DMS153 treated with DMSO at 0.1 percent for 48 hours (cell line): ENCODE data around the gene MVB12B.

Source experiments
- DNase-seq: peaks from one replicate; lab custom pipeline; 2025; ENCODE audit not compliant: unreplicated experiment; lab: John Stamatoyannopoulos, UW

The MVB12B gene

DNA sequence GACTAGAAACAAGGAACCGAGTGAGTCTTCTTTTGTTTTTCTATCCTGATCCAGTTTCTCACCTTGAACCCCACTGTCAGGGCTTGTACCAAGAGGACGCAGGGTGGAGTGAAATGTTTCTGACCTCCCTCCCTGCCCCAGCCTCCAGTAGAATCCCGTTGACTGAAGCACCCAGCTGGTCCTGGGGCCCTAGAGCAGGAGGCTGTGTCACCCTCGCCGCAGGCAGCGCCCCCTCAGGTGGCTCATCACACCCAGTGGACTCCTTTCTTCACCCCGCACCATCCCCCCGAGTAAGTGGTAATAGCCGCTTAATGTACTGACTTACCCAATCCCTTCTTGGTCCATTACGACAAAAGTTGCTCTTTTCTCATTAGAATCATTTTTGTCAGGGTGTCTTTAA, 53.8 kb downstream of the MVB12B start:
- DNase-seq: no peak

DNA sequence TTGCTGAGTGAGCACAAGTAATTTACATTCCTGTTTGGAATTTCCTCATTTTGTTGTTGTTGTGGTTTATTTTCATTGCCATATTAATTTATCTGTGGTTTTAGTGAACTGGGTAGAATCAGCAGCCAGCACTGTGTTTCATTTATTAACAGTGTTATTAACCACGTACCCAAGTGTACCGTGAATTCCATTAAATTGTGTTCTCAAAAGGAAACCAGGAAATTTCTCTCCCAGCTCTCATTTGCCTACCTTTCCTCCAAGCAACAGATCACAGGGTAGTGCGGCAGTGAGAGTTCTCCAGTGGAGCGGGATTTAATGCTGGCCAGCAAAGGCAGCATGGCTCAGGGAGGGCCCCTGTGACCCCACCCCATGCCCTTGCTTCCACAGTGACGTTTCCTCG, 54.6 kb downstream of the MVB12B start:
- no peak for DNase-seq

- DNase-seq: no peak
Observed at GRCh38 chr9:126383406-126384046, 56.9 kb downstream of the MVB12B start.

DNA sequence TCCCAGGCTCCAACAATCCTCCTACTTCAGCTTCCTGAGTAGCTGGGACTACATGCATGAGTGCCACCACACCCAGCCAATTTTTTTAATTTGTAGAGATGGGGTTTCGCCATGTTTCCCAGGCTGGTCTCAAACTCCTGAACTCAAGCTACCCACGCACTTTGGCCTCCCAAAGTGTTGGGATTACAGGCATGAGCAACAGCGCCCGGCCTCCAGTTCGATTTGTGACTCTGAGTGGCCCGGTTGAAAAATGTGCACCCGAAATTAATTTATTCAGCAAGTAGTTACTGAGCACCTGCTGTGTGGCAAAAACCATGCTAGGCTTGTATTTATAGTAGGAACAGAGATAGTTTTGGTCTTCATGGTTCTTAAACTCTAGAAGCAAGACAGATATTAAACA, 58.3 kb downstream of the MVB12B start:
- DNase-seq: no peak

DNA sequence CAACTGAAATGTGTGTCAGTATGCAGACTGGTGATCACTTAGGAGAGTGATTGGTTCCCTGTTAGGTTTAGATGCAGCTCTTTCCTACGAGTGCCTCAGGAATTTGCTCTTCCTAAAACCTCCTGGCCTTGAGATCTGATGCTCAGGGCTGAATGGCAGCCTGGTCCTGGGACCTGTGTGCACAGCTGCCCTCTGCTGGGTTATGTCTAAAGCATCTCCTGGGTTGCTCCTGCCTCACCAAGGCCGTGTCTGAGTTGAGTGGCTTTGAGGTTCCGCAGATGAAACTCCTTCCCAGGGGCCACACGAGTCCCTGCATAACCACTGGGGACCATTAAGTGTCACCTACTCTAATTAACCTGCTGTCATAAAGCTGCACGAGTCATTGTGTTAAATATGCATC, 59.5 kb downstream of the MVB12B start:
- no peak for DNase-seq

DNA sequence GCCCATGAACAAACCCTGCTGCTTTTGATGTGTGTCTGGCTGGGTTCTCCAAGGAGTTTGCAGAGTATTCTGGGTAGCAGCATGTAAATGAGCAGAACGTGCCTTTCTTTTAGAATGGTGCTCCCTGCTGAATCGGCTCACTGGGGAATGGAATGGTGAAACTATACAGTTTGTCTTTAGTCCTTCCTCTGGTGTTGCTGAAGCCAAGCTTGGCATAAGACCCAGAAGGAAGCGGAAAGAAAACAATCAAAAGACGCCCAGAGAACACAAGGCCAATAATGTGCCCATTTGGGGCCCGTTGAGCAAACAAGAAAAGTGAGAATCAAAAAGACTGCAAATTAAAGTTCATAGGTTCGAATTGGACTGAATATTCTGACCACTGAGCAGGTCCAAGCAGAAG, 60.1 kb downstream of the MVB12B start:
- DNase-seq: no peak

- no peak for DNase-seq
Observed at GRCh38 chr9:126388964-126389708, 62.5 kb downstream of the MVB12B start.

- no peak for DNase-seq
Observed at GRCh38 chr9:126389992-126390391, 63.4 kb downstream of the MVB12B start.

- DNase-seq: no peak
Observed at GRCh38 chr9:126390923-126391322, 64.3 kb downstream of the MVB12B start.

DNA sequence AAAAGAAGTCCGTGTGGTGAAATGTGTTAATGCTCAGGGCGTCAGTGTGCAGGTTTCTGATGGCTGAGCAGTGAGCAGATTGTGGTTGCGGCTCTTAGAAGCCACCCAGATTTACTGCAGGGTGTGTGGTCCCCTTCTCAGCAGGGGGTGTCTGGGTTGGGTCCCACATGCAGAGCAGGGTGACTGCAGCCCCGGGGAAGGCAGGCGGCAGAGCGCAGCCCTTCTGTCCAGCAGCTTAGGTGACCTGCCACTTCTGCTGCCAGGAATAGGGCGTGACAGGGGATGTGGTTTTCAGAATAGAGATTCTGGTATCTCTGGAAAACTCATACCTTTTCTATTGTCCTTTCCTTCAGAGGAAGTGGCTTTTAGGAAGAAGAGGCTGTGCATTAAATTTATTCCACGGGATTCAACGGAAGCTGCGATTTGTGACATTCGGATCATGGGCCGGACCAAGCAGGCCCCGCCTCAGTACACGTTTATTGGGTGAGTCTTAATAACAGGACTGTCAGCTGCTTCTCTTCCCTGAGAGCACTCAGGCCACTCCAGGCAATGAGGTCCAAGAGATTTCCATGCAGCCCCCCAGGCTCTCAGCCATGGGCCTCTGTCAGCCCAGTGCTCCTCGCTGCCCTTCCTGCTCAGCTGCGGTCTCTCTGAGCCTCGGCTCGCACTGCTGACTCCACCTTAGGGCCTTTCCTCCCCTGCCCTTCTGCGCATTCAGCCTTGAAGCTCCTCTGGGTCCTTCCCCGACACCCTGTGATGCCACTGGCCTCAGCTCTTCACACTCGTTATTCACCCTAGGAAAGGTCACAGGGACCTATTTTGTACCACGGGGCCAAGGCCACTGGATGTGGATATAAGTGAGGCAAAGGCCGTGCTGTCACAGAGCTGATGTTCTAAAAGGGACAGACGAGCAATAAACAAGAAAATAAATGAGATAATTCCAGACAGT, 65.4 kb downstream of the MVB12B start:
- no peak for DNase-seq

DNA sequence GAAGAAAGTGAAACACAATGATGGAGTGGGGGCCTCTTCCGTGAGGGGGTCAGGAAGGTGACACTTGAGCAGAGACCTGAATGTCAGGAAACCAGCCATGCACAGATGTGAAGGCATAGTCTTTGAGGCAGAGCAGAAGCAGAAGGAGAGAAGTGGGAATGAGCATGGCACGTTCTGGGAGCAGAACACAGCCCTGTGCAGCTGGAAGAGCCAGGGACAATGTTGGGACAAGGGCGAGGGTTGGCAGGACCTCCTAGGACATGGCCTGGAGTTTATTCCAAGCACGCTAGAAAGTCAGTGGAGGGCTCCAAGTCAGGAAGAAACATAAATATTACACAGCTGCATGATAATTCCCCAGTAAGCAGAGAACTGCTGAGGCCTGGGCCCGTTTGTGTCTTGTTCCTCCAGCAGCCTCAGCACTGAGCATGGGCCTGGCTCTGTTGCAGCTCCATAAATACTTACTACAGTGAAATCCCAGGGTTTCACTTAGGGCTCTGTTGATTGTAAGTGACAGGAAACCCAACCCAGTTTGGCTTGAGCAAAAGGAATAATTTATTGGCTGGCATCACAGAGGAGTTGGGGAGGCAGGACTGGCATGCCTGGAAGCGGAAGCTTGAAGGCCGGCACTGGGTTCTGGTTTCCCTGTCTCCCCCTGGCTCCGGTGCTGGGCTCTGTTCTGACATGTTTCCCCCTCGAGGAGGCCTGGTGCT, 66.2 kb downstream of the MVB12B start:
- DNase-seq: no peak

DNA sequence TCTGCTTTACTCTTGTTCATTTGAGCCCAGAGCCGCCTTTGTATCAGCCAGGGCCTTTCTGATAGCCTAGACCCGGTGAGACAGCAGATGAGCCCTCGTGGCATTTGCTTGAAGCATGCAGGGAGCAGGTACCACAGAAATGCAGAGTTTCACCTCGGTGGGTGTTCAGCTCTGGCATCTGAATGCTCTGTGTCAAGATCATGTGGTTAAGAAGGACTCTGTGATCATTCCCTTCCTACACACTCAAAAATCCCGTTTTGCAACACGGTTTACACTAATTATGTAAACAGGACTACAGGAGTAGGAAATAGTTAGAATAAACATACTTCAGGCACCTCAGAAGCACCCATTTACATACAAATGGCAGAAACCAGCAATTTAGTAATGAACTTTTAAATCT, 67.2 kb downstream of the MVB12B start:
- DNase-seq: no peak

GRCh38 chr9:126394802-126395201, 68.2 kb downstream of the MVB12B start:
- no peak for DNase-seq

- no peak for DNase-seq
Observed at GRCh38 chr9:126395439-126396212, 69.0 kb downstream of the MVB12B start.

DNA sequence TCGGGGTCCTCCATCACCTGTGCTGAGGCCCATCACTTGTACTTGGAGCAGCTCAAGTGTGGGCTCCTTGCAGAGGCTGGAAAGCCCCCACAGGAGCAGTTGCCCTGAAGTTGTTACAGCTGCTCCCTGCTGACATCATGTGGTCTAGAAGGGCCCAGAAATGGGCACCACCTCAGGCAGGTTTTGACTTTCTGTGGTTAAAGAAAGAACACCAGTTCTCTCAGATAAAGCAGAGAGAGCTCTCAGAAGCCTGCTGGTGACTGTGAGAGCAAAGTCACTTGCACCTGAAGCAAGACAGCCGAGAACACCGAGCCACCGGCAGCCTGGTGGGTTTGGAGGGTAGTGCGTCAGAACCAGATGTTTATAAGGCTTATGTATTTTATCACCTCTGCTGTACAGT, 70.4 kb downstream of the MVB12B start:
- DNase-seq: no peak

DNA sequence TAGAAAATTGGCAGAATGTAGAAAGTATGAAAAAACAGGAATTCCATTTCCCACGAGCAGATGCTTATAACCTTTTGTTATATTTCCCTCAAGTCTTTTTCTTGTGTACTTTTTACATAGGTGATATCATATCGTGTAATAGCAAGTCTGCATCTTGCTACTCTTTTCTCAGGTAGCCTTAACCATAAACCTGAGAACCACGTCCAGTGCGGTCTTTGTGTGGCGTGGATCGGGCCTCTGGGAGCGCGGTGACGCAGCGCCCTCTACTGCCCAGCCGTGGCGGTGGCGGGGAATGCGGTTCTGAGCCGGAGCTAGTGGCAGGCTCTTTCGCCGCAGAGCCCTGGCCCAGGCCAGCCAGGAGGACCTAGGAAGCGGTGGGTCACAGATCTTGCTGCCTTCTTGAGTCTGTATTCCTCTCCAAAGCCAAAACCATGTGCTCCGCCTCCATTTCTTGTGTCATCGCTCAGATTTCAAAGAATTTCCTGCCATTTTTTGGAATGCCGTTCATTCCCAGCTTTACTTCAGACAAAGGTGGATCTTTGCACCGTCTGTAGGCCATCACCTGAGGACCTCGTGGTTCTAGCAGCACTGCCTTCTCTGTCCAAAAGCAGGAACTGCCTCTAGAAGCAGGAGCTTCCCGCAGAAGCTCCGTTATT, 71.9 kb downstream of the MVB12B start:
- DNase-seq: no peak

- DNase-seq: no peak
Observed at GRCh38 chr9:126399251-126399650, 72.6 kb downstream of the MVB12B start.

- DNase-seq: no peak
Observed at GRCh38 chr9:126399789-126400188, 73.2 kb downstream of the MVB12B start.

DNA sequence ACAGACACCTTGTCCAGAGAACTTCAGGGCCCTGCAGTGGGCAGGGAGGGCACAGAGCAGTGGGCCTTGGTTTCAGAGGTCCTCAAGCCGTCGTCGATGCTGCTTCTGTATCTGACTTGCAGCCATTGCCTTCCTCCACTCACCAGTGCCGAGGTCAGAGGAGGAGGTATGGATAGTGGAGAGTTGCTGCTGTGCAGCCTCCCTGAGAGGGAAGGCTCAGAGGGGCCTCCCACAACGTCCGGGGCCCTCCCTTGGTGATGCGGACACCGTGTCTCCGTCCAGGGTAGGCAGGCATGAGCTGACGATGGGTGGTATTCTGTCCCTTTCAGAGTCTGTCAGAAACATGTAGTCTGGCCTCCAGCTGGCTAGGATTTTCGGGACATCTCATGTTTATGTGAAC, 73.9 kb downstream of the MVB12B start:
- no peak for DNase-seq

DNA sequence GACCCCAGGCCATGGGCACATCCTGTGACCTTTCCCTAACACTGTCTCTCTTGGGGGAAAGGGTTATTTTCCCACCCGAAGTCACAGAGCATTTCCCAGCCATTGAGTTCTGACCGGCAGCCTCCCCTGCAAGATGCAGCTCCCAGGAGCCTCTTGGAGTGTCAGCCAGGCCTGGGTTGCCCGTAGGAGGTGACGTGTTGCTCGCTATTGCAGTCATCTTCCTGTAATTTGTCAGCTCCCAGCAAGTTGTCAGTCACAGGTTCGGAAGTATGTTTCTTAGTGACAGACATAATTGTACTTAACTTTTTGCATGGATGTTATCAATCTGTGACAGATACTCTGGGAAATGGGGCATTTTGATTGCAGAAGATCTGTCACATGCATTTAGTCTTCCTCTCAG, 74.5 kb downstream of the MVB12B start:
- no peak for DNase-seq
